GM10847 (cell line): ENCODE measurements around the gene ZNF148.

Experiments used
- POLR2A ChIP-seq: IDR thresholded peaks from 2 replicates; pipeline ENCODE4 v1.6.1; 2011; ENCODE audit not compliant: insufficient read length; ENCODE audit errors: extremely low read depth

Gene ZNF148

GRCh38 chr3:125374996-125375941, at the start of gene ZNF148:
TSS of gene ZNF148 (minus strand) at chr3:125375325. CDS start at chr3:125313640, 61,685 bp downstream.
- peak; percentile 97 for TF ChIP-seq POLR2A

- no peak for TF ChIP-seq POLR2A
These were observed 43.2 kb upstream of the ZNF148 start for GRCh38 chr3:125418306-125418705.

GRCh38 chr3:125416235-125416634, 41.1 kb upstream of the ZNF148 start:
- TF ChIP-seq POLR2A: no peak

- TF ChIP-seq POLR2A: no peak
These were observed 39.5 kb upstream of the ZNF148 start for GRCh38 chr3:125414669-125415068.

- no peak for TF ChIP-seq POLR2A
These were observed 35.8 kb upstream of the ZNF148 start for GRCh38 chr3:125410922-125411321.

GRCh38 chr3:125406070-125406469, 30.9 kb upstream of the ZNF148 start:
- TF ChIP-seq POLR2A: no peak

- TF ChIP-seq POLR2A: no peak
These were observed 28.7 kb upstream of the ZNF148 start for GRCh38 chr3:125403789-125404188.

GRCh38 chr3:125402639-125403038, 27.5 kb upstream of the ZNF148 start:
- no peak for TF ChIP-seq POLR2A

- TF ChIP-seq POLR2A: no peak
These were observed 26.3 kb upstream of the ZNF148 start for GRCh38 chr3:125401402-125401801.

- no peak for TF ChIP-seq POLR2A
These were observed 23.8 kb upstream of the ZNF148 start for GRCh38 chr3:125398952-125399351.

- no peak for TF ChIP-seq POLR2A
These were observed 20.0 kb upstream of the ZNF148 start for GRCh38 chr3:125395091-125395490.

GRCh38 chr3:125394406-125394805, 19.3 kb upstream of the ZNF148 start:
- TF ChIP-seq POLR2A: no peak

GRCh38 chr3:125389282-125389681, 14.2 kb upstream of the ZNF148 start:
- TF ChIP-seq POLR2A: no peak

GRCh38 chr3:125386811-125387210, 11.7 kb upstream of the ZNF148 start:
- no peak for TF ChIP-seq POLR2A

GRCh38 chr3:125383744-125384143, 8.6 kb upstream of the ZNF148 start:
- TF ChIP-seq POLR2A: no peak

GRCh38 chr3:125382298-125382697, 7.2 kb upstream of the ZNF148 start:
- TF ChIP-seq POLR2A: no peak

GRCh38 chr3:125381743-125382142, 6.6 kb upstream of the ZNF148 start:
- no peak for TF ChIP-seq POLR2A
